Adrenal gland (tissue), 5 donors: ENCODE measurements around the gene RGPD3.

Experiments used
- CTCF ChIP-seq, 6 experiments: fragments of 450-650 bp in 4 of 6; fragments of 200-600 bp in 2 of 6; sonication (generic) in 1 of 6; IDR thresholded peaks; 1 replicate in 5 of 6; 2 replicates in 1 of 6; pipeline versions ENCODE4 v1.5.1 to v1.8.0; 2016 to 2021; ENCODE audit warnings: antibody characterized with exemption in 6 of 6, mild to moderate bottlenecking in 2 of 6, moderate library complexity in 1 of 6
- POLR2A ChIP-seq, 2 donors: fragments of 450-650 bp; IDR thresholded peaks; one replicate each; pipeline ENCODE4 v1.6.1; 2017; ENCODE audit warnings: antibody characterized with exemption in 2 of 2, mild to moderate bottlenecking in 2 of 2, moderate library complexity in 1 of 2
- donor health status: DM: no; HTN: no; CAD: no.

GRCh38 chr2:106363791-106364190, 104.4 kb downstream of the RGPD3 start:
- no peak for TF ChIP-seq CTCF (IDR thresholded peaks at IDR 0.05)
- no peak for TF ChIP-seq POLR2A (IDR thresholded peaks at IDR 0.05)
